ENCODE data around the gene MRPS34. TPM values are rescaled to one million over a fixed set of nuclear protein-coding genes. Genes with fewer than 3 reads are reported as not detected.
"Not testable (repeated sequence)": the region's sequence is repeated elsewhere in the genome, so short reads cannot be mapped to it uniquely, and the experiment has no call there.

MRPS34 gene
- total RNA-seq, 1 donor from 2014 or later: 70.9 TPM

DNA sequence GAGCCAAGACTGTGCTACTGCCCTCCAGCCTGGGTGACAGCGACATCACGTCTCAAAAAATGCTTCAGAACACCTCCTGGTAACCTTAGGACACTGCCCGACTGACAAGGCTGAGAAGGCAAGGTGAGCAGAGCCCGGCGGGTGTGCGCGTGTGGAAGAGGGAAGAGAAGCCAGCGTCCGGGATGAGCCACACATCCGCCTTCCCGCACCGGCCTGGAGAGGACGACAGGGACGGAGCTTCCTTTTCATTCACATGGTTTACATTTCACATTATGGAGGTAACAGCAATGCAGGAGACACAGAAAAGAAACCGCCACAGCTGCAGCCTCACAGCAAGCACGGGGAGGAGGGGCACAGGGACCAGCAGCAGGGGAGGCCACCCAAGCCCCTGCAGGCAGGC lies 37.2 kb upstream of the MRPS34 start:
- Mint-ChIP-seq H3K4me3 (ENCODE audit: unreplicated experiment) (no peak overlapping the region), H3K27ac (ENCODE audit: unreplicated experiment) (no peak overlapping the region), H3K4me1 (ENCODE audit: unreplicated experiment) (peaks cover 10% of the 10 kb centered on the region), H3K27me3 (ENCODE audit: unreplicated experiment) (no peaks in the 10 kb centered on the region), H3K36me3 (ENCODE audit: unreplicated experiment) (peaks cover 17% of the 10 kb centered on the region), H3K9me3 (ENCODE audit: unreplicated experiment) (no peaks in the 10 kb centered on the region)
- TF ChIP-seq, protein P1, sequence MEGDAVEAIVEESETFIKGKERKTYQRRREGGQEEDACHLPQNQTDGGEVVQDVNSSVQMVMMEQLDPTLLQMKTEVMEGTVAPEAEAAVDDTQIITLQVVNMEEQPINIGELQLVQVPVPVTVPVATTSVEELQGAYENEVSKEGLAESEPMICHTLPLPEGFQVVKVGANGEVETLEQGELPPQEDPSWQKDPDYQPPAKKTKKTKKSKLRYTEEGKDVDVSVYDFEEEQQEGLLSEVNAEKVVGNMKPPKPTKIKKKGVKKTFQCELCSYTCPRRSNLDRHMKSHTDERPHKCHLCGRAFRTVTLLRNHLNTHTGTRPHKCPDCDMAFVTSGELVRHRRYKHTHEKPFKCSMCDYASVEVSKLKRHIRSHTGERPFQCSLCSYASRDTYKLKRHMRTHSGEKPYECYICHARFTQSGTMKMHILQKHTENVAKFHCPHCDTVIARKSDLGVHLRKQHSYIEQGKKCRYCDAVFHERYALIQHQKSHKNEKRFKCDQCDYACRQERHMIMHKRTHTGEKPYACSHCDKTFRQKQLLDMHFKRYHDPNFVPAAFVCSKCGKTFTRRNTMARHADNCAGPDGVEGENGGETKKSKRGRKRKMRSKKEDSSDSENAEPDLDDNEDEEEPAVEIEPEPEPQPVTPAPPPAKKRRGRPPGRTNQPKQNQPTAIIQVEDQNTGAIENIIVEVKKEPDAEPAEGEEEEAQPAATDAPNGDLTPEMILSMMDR (IDR thresholded peaks at IDR 0.05): no peak
- DNase-seq (ENCODE audit: extremely low spot score, unreplicated experiment): no peak

DNA sequence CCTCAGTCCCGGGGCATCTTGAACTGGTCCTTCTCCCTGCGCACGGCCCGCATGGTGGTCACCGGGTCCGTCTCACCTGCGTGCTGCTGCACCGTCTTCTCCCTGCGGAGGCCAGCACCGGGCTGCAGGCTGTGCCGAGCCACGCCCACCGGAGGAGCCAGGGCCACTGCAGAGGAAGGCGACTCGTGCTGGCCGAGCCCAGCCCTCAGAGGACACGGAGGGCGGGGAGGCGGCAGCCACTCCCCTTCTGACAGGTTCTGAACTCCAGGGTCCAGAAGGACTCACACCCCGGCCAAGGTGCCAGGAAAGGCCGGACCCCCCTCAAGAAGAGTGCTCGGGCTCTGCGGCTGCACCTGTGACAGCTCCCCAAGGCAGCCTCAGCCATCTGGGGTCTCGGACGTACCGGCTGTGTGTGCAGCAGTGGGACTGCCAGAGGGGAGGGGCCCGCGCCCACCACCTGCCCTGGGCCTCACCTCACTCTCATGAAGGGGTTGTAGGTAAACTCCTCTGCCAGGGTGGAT lies 36.4 kb upstream of the MRPS34 start:
- TF ChIP-seq, protein P1 (IDR thresholded peaks at IDR 0.05): no peak
- Mint-ChIP-seq H3K9me3 (ENCODE audit: unreplicated experiment) (no peaks in the 10 kb centered on the region), H3K27ac (ENCODE audit: unreplicated experiment) (no peak overlapping the region), H3K36me3 (ENCODE audit: unreplicated experiment) (peaks cover 17% of the 10 kb centered on the region), H3K4me3 (ENCODE audit: unreplicated experiment) (no peak overlapping the region), H3K27me3 (ENCODE audit: unreplicated experiment) (no peaks in the 10 kb centered on the region), H3K4me1 (ENCODE audit: unreplicated experiment) (peaks cover 10% of the 10 kb centered on the region)
- no peak for DNase-seq (ENCODE audit: extremely low spot score, unreplicated experiment)

DNA sequence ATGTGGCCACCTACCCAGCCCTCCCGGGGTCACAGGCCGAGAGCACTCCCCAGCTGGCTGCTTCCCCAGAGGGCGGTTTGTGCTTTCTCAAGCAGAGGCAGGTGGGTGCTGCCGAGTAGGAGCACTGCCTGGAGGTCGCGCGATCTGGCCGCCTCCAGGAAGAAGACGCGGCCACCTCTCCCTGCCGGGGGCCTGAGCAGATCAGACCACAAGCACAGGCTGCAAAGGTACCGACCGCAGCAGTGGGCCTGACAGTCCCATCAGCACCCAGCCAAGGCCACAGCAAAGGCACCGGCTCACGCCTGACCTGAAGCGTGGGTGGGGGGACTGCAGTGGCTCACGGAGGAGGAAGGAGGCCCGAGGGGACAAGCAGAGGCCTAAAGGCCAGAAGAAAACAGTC lies 35.8 kb upstream of the MRPS34 start:
- Mint-ChIP-seq H3K9me3 (ENCODE audit: unreplicated experiment) (no peaks in the 10 kb centered on the region), H3K4me1 (ENCODE audit: unreplicated experiment) (peaks cover 10% of the 10 kb centered on the region), H3K36me3 (ENCODE audit: unreplicated experiment) (peaks cover 14% of the 10 kb centered on the region), H3K4me3 (ENCODE audit: unreplicated experiment) (no peak overlapping the region), H3K27me3 (ENCODE audit: unreplicated experiment) (no peaks in the 10 kb centered on the region), H3K27ac (ENCODE audit: unreplicated experiment) (no peak overlapping the region)
- DNase-seq (ENCODE audit: extremely low spot score, unreplicated experiment): no peak
- TF ChIP-seq, protein P1 (IDR thresholded peaks at IDR 0.05): no peak

DNA sequence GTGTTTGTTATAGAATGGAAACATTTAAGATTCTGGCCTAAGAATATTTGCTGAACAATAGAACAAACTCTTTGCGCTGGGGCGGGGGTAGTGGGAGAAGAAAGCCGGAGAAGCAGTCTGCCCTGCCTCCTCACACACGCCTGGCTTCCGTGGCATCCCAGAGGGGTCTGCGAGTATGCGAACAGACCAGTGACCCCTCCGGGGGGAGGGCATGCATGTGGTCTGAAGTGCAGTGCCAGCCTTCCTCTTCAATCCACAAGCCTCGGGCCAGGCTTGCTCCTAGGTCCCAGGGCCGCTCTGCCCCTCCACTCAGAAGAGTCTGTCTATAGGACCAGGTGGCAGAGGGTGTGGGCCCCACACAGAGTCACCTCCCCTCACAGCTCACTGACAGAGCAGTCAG lies 34.7 kb upstream of the MRPS34 start:
- H3K9me3 Mint-ChIP-seq (ENCODE audit: unreplicated experiment): no peaks in the 10 kb centered on the region
- no peaks in the 10 kb centered on the region for H3K27me3 Mint-ChIP-seq (ENCODE audit: unreplicated experiment)
- DNase-seq (ENCODE audit: extremely low spot score, unreplicated experiment): no peak
- peaks cover 4% of the 10 kb centered on the region for H3K4me1 Mint-ChIP-seq (ENCODE audit: unreplicated experiment)
- no peak overlapping the region for H3K27ac Mint-ChIP-seq (ENCODE audit: unreplicated experiment)
- no peak overlapping the region for H3K4me3 Mint-ChIP-seq (ENCODE audit: unreplicated experiment)
- peaks cover 11% of the 10 kb centered on the region for H3K36me3 Mint-ChIP-seq (ENCODE audit: unreplicated experiment)
- TF ChIP-seq, protein P1 (IDR thresholded peaks at IDR 0.05): no peak

DNA sequence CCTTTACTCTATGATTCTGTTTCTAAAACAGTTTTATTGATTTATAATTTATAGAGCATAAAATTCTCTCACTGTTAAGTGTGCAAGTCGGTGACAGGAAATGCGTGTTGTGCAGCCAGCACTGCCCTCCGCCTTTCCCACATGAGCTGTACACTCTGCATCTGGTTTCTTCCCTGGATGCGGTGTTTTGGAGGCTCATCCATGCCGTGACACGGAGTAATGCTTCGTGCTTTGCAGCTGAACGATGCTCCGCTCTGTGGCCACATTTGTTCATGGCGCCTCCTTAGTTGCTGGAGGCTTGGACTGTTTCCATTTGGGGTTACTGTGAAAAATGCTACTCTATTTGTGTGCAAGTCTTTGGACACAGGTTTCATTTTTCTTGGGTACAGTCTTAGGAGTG lies 27.8 kb upstream of the MRPS34 start:
- no peaks in the 10 kb centered on the region for H3K4me1 Mint-ChIP-seq (ENCODE audit: unreplicated experiment)
- no peak for DNase-seq (ENCODE audit: extremely low spot score, unreplicated experiment)
- no peak overlapping the region for H3K4me3 Mint-ChIP-seq (ENCODE audit: unreplicated experiment)
- no peak overlapping the region for H3K27ac Mint-ChIP-seq (ENCODE audit: unreplicated experiment)
- no peaks in the 10 kb centered on the region for H3K27me3 Mint-ChIP-seq (ENCODE audit: unreplicated experiment)
- peaks cover 4% of the 10 kb centered on the region for H3K9me3 Mint-ChIP-seq (ENCODE audit: unreplicated experiment)
- H3K36me3 Mint-ChIP-seq (ENCODE audit: unreplicated experiment): peaks cover 4% of the 10 kb centered on the region
- TF ChIP-seq, protein P1 (IDR thresholded peaks at IDR 0.05): no peak

GRCh38 chr16:1799263-1799662 lies 26.3 kb upstream of the MRPS34 start:
- H3K9me3 Mint-ChIP-seq (ENCODE audit: unreplicated experiment); H3K36me3 Mint-ChIP-seq (ENCODE audit: unreplicated experiment); H3K4me1 Mint-ChIP-seq (ENCODE audit: unreplicated experiment); H3K4me3 Mint-ChIP-seq (ENCODE audit: unreplicated experiment); H3K27me3 Mint-ChIP-seq (ENCODE audit: unreplicated experiment); H3K27ac Mint-ChIP-seq (ENCODE audit: unreplicated experiment); DNase-seq (ENCODE audit: extremely low spot score, unreplicated experiment): not testable (repeated sequence)
